GM18498 (cell line): ENCODE measurements around the gene TINAGL1.

Experiments used
- ATAC-seq: cut with Tn5 transposase; IDR thresholded peaks from one replicate; pipeline ENCODE4 v1.9.1; 2021; ENCODE audit warnings: mild to moderate bottlenecking, moderate library complexity; ENCODE audit not compliant: unreplicated experiment

Gene TINAGL1

DNA sequence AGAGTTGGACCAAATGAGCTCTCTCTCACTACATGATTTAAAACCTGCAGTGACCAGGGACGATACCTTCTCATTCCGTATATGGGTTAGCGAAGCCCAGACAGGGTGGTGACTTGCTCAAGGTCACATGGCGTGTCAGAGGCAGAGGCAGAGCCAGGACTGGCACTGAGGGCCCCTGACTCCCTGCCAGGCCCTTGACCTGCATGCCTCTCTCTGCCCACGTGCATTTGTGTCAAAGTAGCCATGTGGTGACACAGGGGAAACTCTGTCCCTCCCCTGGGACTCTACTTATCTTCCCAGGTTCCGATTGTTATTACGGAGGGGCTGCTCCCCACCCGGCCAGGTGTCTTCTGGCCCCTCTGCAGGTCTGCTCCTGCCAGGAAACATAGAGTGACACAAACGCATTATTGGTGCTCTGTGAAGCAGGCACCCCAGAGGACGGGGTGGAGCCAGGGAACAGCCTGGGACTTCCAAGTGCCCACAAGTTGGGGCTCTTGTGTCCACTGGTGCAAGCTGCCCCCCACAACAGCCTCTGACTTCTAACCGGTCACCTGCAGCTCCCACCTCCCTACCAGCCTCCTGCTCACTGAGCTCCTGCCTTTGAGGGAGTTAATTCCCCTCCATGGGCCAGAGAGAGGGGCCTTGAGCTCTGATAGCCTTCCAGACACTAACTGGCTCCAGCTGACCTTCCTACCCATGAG is 7.3 kb upstream of the TINAGL1 start:
- ATAC-seq: no peak

DNA sequence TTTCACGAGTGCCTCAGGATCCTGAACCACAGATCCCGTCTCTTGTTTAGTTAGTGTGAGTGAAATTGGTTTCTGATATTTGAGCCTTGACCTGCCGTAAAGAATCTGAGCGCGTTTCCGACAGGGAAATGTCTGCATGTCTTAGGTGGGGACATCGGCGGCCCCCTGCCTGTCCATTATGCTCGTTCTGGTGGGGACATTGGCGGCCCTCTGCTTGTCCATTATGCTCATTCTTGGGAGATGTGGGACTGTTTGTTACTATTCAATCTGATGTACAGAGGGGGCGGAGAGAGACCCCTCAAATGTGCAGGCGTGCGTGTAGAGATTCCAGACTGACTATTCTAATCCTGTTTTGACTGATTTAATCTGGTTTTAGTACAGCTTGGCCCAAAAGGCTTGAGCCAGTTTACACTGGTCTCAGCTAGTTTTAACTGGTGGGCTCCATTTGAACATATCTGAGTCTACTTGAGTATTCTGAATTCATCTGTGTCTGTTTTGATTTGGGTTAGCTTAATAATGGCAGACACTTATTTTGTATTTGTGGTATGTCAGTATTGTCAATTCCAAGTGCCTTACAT is 6.6 kb upstream of the TINAGL1 start:
- no peak for ATAC-seq

DNA sequence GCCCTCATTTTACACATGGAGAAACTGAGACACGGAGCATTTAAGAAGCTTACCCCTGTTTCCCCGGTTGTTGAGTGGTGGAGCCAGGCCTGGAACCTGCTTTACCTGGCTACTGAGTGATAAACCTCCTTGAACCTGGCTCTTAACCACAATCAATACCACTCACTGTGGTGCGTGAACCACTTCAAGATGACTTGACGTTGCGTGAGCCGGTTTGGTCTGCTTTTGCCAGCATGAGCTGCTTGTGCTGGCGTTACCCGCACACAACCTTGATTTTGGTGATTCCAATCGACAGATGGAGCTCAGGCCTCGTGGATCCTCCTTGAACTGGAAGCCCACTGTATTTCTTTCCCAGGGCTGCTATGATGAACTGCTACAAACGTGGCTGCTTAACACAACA is 6.1 kb upstream of the TINAGL1 start:
- ATAC-seq: no peak

DNA sequence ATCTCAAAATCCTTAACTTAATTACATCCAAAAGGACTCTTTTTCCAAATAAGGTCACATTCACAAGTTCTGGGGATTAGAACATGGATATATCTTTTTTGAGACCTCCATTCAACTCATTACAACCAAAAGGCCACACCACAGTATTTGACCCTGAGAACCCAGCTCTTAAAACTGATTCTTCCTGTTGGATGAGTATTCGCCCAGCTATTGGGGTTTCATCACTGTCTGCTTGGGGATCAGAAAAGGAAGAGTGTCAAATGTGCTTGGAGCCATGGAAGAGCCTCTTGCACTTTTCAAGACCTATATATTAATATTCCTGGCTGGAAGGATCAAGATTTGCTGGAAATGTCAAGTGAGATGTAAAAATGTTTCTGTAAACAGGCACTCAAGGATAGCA is 5.4 kb upstream of the TINAGL1 start:
- no peak for ATAC-seq

DNA sequence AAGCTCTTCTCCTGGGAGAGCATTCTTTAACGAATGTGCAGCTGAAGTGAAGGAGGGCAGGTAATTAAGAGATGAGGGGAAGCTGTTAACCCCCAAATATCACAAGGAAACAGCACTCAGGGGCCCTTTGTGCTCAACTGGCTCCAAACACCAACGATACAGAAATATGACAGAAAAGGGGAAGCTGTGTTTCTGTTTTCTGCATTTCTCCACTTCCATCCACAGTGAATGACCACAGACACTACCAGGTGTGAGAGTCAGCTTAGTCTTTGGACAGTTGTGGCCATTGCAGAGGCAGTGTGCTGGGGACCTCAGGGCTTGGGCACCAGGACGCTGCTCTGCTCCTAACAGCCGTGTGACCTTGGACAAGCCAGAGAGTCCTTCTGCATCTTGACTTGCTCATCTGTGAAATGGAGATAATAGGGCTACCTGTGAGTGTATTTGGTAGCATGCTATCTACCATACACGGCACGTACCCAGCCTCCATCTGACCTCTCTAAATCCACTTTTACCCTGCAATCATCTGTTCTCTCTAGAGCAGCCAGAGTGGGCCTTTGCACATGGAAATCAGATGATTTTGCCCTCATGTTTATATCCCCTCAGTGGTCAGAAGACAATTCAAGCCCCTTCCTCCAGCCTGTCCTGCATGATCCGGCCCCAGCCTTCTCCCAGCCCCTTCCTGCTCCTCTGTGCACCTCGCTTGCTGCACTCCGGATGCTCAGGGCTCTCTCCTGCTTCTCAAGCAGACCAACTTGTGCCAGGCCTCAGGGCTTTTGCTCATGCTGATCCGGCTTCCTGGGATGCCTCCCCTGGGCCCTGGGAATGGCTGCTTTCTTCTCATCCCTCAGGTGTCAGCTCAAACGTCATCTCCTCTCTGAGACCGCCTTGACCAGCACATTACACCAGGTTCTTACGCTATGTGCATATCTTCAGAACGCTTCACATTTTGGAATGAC is 4.7 kb upstream of the TINAGL1 start:
- no peak for ATAC-seq

DNA sequence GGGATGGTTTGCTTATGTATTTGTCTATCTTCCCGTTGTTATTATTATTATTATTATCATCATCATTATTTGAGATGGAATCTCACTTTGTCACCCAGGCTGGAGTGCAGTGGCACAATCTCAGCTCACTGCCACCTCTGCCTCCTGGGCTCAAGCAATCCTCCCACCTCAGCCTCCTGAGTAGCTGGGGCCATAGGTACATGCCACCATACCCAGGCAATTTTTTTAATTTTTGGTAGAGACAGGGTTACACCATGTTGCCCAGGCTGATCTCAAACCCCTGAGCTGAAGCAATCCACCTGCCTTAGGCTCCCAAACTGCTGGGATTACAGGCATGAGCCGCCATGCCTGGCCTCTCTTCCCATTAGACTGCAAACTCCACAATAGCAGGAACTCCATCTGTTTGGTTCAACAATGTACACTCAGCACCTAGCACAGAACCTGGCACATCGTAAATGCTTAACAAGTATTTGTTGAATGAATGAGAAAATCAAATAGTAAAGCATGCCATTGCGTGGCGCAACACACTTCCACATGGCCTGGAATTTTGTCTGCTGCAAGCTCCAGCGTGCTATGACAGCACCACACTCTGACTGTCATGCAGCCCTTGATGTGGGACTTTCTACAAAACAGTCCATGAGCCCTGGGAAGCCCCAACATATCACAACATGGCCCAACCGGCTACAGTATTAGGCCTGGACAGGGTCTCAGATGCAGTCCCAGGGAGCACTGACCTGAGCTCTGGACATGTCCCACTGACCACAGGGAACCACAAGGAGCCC is 3.8 kb upstream of the TINAGL1 start:
- ATAC-seq: no peak

DNA sequence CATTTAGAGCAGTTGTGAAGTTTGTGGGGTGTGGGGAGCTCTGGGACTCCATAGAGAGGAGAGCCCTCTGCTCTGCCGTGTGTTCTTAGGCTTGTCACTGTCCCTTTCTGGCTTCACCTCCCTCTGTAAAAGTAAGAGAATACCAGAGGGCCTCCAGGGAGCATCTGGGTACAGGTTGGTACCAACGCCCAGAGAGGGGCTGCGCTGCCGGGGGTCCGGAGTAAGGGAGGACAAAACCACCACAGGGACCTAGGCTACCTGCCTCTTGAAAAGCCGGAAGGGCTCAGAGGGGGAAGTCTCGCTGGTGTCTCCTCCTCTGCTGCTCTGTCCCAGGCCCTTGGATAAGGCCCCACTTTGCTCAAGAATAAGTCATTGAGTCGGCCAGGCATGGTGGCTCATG is 3.1 kb upstream of the TINAGL1 start:
- ATAC-seq: no peak

DNA sequence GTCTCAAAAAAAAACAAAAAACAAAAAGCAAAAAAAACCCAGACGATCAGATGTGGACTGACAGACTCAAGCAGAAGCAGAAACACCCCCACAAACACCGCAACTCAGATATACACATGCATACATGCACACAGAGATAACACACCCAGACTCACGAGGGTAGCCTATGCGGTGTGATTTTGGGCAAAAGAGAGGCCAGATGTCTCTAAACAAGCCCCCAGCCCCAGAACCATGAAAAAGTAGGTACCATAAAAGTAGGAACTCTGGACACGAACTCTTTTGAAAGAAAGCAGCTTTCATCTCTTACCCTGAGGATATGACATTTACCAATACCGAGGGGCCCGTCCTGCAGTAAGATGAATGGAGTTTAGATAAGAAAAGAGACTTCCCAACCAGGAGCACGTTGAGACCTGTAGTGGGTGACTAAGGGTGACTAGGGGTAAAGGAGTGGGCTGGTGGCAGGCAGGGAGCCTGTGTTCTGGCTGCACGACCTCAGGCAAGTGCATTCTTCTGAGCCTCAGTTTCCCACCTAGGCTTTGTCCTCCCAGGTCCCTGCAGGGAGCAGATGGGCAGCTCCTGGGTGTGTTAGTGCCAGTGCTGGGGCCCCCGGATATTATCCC is 1.5 kb upstream of the TINAGL1 start:
- ATAC-seq: no peak

DNA sequence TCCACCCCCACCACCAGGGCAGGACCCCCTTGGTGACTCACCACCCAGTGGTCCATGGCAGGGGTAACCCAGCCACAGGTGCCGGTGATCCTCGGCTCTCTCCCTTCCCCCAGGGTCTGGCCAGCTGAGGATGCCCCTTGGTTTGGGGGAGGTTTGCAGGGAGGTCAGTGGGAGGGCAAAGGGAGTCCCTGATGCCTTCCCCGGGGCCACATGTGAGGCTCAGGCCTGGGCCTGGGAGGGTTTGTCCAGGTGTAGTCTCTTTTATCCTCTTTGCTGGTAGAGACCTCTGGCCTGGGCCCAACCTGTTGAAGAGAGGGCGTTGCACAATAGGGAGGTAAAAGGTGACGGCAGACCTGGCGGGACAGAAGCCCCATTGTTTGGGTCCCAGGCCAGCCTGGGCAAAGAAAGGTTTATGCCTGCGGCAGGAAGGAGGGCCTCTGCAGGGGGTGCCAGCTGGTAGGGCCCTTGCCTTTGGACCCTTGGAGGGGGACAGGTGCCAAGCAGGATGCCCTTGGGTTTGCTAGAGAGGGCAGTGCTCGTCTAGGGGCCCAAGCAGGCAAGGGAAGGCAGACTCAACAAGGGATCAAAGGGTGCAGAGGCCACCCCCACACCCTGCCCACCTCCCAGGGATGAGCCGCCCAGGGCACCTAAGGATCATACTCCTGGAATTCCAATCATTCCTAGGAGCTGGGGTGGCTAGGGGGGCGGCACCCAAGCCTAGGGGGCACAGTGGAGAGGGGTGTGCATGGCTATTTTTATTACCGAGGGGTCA is 760 bp upstream of the TINAGL1 start:
- no peak for ATAC-seq

DNA sequence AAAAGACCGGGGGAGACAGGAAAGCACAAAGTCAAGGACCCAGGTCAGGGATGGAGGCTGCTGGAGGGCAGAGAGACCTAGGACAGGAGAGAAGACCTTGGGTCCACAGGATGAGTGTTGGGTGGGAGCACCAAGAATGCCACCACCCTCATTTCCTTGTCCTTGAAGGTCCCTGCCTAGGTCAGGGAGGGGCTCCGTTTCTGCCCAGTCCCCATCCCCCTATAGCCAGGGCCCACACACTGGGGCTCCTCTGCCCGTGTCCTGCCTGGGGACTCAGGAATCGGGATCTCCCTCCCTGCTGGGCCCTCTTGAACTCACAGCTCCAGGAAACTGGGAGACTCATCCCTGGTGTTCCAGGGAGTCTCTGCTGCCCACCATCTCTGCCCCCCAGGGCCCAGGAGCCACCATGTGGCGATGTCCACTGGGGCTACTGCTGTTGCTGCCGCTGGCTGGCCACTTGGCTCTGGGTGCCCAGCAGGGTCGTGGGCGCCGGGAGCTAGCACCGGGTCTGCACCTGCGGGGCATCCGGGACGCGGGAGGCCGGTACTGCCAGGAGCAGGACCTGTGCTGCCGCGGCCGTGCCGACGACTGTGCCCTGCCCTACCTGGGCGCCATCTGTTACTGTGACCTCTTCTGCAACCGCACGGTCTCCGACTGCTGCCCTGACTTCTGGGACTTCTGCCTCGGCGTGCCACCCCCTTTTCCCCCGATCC is 584 bp downstream of the TINAGL1 start:
- no peak for ATAC-seq

DNA sequence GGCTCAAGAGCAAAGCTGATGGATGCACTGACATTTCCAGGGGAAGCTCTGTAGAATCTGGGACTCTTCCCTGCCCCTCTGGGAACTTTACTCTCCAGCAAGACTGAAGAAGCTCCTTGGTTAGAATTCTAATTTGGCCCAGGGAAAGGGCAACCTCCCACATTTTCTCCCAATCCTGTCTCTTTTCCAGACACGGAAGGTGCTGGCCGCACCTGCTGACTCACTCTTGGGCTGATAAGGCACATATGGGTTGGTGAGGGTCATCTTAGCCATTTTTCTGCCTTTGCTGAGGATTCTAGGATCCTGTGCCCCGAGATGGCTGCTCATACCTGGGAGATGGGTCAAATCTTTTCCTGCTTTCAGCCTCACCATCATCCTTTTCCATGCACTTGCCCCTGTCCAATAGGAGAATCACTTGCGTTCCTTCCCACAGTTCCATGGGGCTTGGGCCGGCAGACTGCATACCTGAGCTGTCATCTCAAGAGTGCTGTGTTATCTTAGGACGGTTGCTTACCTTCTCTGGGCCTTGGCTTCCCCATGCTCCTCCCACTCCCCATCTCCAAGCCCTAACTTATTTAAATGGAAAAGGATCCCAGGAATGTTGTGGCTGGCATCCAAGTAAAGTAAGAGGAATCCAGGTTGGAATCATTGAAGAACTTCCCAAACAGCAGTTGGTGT is 1.3 kb downstream of the TINAGL1 start:
- ATAC-seq: no peak

DNA sequence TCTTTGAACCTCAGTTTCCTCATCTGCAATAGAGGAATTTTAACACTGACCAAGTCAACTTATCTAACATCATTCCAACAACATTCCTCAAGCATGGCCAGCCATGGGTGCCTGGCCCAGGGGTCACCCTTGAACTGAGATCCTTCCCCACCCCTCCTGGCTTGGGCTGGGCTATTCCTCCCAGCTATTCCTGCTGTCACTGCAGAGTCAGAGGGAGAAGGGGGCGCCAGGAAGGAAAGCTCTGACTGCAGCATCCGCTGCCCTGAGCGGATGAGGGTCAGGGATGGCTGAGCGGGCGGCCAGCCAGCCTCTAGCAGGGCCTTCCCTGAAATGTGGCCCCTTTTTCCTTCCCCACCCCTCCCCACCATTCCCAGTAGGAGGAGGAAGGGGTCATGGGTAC is 3.1 kb downstream of the TINAGL1 start:
- no peak for ATAC-seq

DNA sequence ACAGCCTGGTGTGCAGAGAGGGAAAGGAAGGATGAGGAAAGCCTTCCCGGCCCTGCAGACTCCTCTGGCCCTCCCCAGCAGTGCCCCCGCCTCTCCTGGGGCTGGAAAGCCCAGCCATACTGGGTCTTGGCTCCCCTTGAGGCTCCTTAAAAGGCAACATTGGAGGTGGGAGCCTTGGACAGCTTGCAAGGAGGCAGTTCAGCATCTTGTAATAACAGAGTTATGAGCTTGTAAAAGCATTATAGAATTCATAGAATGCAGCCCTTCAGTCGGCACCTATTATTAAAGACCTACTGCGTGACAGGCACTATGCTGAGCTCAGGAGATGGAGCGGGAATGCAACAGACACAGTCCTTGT is 4.2 kb downstream of the TINAGL1 start:
- ATAC-seq: no peak

DNA sequence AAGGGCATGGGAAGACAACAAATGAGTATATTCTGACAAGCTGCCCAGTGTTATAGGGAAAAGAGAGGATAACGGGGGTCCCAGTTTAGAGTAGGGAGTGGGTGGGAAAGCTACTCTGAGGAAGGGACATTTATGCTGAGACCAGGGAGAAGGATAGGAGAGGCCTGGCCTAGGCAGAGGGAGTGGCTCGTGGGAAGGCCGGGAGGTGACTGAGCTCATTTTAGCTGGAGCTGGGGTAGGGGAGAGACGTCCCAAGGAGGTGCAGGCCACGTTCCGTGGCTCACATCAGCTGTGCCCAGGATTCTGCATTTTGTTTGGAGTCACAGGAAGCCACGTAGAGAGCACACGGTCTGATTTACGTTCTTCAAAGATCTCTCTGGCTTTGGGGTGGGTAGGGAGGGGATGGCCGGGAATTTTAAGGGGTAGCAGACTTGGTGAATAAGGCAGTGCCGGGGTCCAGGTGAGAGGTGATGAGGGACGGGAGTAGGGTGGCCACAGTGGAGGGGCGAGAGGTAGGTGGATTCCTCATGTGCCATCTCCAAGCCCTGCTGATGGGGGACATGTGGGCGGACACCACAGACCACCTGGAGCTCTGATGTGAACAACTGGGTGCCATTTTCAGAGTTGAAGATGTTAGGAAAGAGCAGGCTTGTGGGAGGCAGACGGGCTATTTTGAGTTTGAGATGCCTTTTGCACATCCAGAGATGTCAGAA is 4.7 kb downstream of the TINAGL1 start:
- no peak for ATAC-seq

DNA sequence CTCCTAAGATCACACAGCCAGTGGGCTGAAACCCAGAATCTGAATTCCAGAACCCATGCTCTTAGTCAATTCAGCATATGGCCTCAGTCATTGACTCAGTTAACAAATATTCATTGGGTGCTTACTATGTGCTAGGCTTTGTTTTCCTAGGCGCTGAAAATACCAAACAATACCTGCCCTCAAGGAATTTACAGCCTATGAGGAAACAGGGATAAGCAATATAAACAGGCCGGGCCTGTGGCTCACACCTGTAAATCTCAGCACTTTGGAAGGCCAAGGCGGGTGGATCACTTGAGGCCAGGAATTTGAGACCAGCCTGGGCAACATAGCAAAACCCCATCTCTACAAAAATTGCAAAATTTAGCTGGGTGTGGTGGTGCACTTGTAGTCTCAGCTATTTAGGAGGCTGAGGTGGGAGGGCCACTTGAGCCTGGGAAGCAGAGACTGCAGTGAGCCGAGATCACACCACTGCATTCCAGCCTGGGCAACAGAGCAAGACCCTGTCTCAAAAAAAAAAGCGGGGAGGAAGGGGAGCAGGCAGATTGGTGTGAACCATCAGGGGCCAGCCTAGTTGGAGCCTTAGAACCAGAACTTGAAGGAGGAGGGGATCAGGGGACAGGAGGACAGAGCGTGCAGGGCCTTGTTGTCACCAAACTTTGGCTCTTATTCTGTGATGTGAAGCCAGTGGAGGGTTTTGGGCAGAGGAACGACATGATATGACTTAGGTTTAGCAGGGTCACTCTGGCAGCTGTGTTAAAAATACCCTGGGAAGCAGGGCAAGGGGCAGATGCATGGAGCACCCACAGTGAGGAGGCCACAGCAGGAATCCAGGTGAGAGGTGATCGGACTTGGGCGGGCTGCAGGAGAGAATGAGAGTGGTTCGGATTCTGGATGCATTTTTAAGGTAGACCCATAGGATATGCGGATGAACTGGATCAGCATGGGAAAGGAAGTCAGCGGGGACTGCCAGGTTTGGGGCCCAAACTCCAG is 5.8 kb downstream of the TINAGL1 start:
- ATAC-seq: no peak

DNA sequence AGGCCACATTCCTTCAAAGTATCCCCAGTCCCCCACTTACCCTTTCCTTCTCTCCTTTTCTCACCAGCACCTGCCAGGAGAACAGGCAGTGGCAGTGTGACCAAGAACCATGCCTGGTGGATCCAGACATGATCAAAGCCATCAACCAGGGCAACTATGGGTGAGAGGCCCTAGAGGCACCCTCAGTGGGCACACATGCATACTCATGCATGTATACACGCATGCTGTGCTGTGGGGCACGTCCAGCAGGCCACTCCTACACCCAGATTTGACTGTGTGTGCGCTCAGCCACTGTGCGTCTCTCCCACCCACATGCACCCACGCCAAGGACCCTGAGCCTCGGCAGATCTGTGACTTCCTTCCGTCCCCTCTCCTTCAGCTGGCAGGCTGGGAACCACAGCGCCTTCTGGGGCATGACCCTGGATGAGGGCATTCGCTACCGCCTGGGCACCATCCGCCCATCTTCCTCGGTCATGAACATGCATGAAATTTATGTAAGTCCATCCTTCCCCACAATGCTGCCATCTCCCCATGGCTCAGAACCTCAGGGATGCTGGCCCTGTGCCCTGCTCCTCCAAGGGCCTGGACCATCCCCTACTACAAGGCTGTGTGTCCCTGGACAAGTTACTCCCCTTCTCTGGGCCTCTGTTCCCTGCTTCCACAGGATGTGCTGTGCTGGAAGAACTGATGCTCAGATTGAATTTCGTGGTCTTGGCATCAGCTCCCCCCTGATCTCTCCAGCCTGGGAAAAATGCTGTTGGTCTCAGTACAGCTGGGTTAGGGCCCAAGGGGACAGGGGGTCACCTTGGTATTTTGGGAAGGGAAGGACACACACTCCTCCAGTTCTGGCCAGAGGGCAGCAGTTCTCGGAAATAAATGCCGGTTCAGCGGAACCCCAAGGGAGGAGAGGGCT is 7.0 kb downstream of the TINAGL1 start:
- ATAC-seq: no peak
